NCI-H2171 (cell line): ENCODE measurements around the gene TUB.

Source experiments
- DNase-seq: peaks from one replicate; lab custom pipeline; 2025; lab: John Stamatoyannopoulos, UW

TUB gene

GRCh38 chr11:8045839-8046238 is 35.2 kb upstream of the TUB start:
- no peak for DNase-seq

- DNase-seq, result no peak
Measured at GRCh38 chr11:8047382-8047781, 33.6 kb upstream of the TUB start.

- DNase-seq, result no peak
Measured at GRCh38 chr11:8049084-8049483, 31.9 kb upstream of the TUB start.

GRCh38 chr11:8055091-8055835 is 25.7 kb upstream of the TUB start:
- no peak for DNase-seq

GRCh38 chr11:8055836-8056526 is 25.0 kb upstream of the TUB start:
- DNase-seq, result no peak

- DNase-seq, result no peak
Measured at GRCh38 chr11:8056810-8057463, 24.1 kb upstream of the TUB start.

- DNase-seq, result no peak
Measured at GRCh38 chr11:8058216-8058615, 22.8 kb upstream of the TUB start.

- DNase-seq, result no peak
Measured at GRCh38 chr11:8059030-8059429, 22.0 kb upstream of the TUB start.

- no peak for DNase-seq
Measured at GRCh38 chr11:8059571-8060011, 21.4 kb upstream of the TUB start.

GRCh38 chr11:8060146-8060719 is 20.8 kb upstream of the TUB start:
- no peak for DNase-seq

GRCh38 chr11:8060801-8061554 is 20.0 kb upstream of the TUB start:
- DNase-seq, result no peak

GRCh38 chr11:8061555-8062428 is 19.2 kb upstream of the TUB start:
- no peak for DNase-seq

- no peak for DNase-seq
Measured at GRCh38 chr11:8062781-8063257, 18.2 kb upstream of the TUB start.

- DNase-seq, result no peak
Measured at GRCh38 chr11:8063324-8063723, 17.7 kb upstream of the TUB start.

- DNase-seq, result no peak
Measured at GRCh38 chr11:8065031-8065430, 16.0 kb upstream of the TUB start.

GRCh38 chr11:8066036-8066910 is 14.7 kb upstream of the TUB start:
- DNase-seq, result no peak

- DNase-seq, result no peak
Measured at GRCh38 chr11:8066911-8067455, 14.0 kb upstream of the TUB start.

GRCh38 chr11:8067567-8067928 is 13.5 kb upstream of the TUB start:
- no peak for DNase-seq

GRCh38 chr11:8067929-8068575 is 13.0 kb upstream of the TUB start:
- no peak for DNase-seq
